MCF 10A (cell line): ENCODE results near the gene SIRPA. TPM values are rescaled to one million over a fixed set of nuclear protein-coding genes. Genes with fewer than 3 reads are reported as not detected.

Experiments
- BruUV-seq: library from RNA; stranded (reverse); fragments of 400-500 nt; replicated peaks from 2 replicates; lab custom pipeline; 2021; lab: Mats Ljungman, UMichigan
- CTCF ChIA-PET: fragments of 300-600 bp; sonication (Branson Sonifier 250); formaldehyde crosslinking; extraction: SDS; loops from one replicate; lab custom pipeline; 2021; ENCODE audit warnings: antibody characterized with exemption, inconsistent platforms; lab: Yijun Ruan, JAX
- POLR2A ChIA-PET: fragments of 300-600, 350-650 bp; sonication (Branson Sonifier 250); formaldehyde crosslinking; extraction: SDS; loops from one replicate; lab custom pipeline; 2020; ENCODE audit warnings: antibody characterized with exemption, inconsistent platforms; lab: Yijun Ruan, JAX
- DNase-seq: peaks from one replicate; pipeline ENCODE4 v3.0.0-alpha.2; 2018; ENCODE audit not compliant: unreplicated experiment
- H3K27ac Mint-ChIP-seq: one replicate; pipeline ENCODE4 v1.8.0; 2022; ENCODE audit warnings: mild to moderate bottlenecking, low read depth, mixed read lengths; ENCODE audit not compliant: unreplicated experiment
- H3K27me3 Mint-ChIP-seq: one replicate; pipeline ENCODE4 v1.8.0; 2022; ENCODE audit warnings: mixed read lengths; ENCODE audit not compliant: insufficient read depth, unreplicated experiment
- H3K36me3 Mint-ChIP-seq: one replicate; pipeline ENCODE4 v1.8.0; 2022; ENCODE audit warnings: mild to moderate bottlenecking, moderate library complexity, mixed read lengths; ENCODE audit not compliant: insufficient read depth, unreplicated experiment
- H3K4me1 Mint-ChIP-seq: one replicate; pipeline ENCODE4 v1.8.0; 2022; ENCODE audit warnings: mixed read lengths; ENCODE audit not compliant: insufficient read depth, unreplicated experiment
- H3K4me3 Mint-ChIP-seq: one replicate; pipeline ENCODE4 v1.8.0; 2022; ENCODE audit warnings: mild to moderate bottlenecking, moderate library complexity, mixed read lengths; ENCODE audit not compliant: unreplicated experiment
- H3K9me3 Mint-ChIP-seq: one replicate; pipeline ENCODE4 v1.8.0; 2022; ENCODE audit warnings: mixed read lengths; ENCODE audit not compliant: unreplicated experiment
- CTCF ChIP-seq: fragments of 200-600 bp; IDR thresholded peaks from one replicate; pipeline ENCODE4 v1.8.0; 2022; ENCODE audit warnings: antibody characterized with exemption, mild to moderate bottlenecking; ENCODE audit not compliant: unreplicated experiment
- intact Hi-C: fragments of 100-400 bp; cut with micrococcal nuclease; formaldehyde crosslinking; loops from 2 replicates; pipeline ENCODE4 v1.14.1; 2022
- total RNA-seq: library from RNA; stranded (reverse); gene quantifications from 2 replicates; pipeline ENCODE4 v1.2.3, GENCODE V29; 2022

SIRPA gene
- total RNA-seq, 1 experiment from 2014 or later = 18.0 TPM

DNA sequence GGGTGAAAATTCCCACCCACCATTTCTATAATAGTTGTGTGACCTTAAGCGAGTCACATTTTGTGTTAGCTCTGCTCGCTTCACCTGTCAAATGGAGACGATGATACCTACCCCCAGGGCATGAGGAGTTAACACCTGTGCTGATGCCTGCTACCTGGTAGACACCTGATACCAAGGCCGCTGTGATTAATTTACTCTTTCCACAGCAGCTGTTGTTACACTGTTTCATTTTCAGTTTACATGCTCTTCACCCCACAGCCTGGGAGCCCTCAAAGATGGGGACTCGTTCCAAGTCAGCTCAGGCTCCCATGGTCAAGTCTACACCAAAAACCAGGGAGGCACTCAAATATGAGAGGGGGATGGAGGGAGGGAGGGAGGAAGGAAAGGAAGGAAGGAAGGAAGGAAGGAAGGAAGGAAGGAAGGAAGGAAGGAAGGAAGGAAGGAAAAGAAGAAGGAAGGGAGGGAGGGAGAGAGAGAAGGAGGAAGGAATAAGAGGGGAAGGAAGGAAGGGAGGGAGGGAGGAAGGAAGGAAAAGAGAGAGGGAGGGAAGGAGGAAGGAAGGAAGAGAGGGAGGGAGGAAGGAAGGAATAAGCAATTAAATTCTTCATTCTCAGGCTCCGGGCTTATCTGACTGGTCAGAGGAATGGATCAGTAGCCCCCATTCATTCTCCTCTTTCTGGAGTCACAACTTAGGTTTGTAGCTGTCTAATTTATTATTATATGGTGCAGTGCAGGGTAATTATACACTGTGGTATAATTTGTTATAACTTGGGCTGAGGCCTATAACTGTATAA is 57.7 kb downstream of the SIRPA start:
- Mint-ChIP-seq H3K27me3 (no peaks in the 10 kb centered on the region), H3K9me3 (no peaks in the 10 kb centered on the region), H3K4me3 (no peak overlapping the region), H3K27ac (no peak overlapping the region), H3K36me3 (no peaks in the 10 kb centered on the region), H3K4me1 (no peaks in the 10 kb centered on the region)
- no peak for TF ChIP-seq CTCF
- ChIA-PET POLR2A (interaction anchor here (1.3 to 1.7 kb wide), 3 partner anchors 9 to 150 kb away, joined by 3 to 8 read pairs (median 6); no protein-coding TSS in a partner anchor), CTCF (interaction anchor here (0.8 to 2.7 kb wide), 5 partner anchors 9 to 567 kb away, joined by 3 to 20 read pairs (median 5); no protein-coding TSS in a partner anchor)
- BruUV-seq = no TSS peak
- DNase-seq = no peak
- intact Hi-C loops = no loop called here

- Mint-ChIP-seq H3K9me3 (no peaks in the 10 kb centered on the region), H3K27ac (no peak overlapping the region), H3K4me3 (no peak overlapping the region), H3K27me3 (no peaks in the 10 kb centered on the region), H3K36me3 (no peaks in the 10 kb centered on the region), H3K4me1 (no peaks in the 10 kb centered on the region)
- ChIA-PET CTCF (interaction anchor here (0.7 to 2.7 kb wide), 5 partner anchors 11 to 220 kb away, joined by 3 to 20 read pairs (median 4); no protein-coding TSS in a partner anchor), POLR2A (no interaction called here)
- BruUV-seq = no TSS peak
- TF ChIP-seq CTCF = no peak
- DNase-seq = no peak
- intact Hi-C loops = no loop called here
Observed at GRCh38 chr20:1953621-1954020, 58.4 kb downstream of the SIRPA start.

GRCh38 chr20:1955217-1955616 is 60.0 kb downstream of the SIRPA start:
- ChIA-PET POLR2A (interaction anchor here (0.9 to 1.2 kb wide), 2 partner anchors 10 to 19 kb away, joined by 4 read pairs; no protein-coding TSS in a partner anchor), CTCF (interaction anchor here (1.0 to 2.3 kb wide), 5 partner anchors 10 to 59 kb away, joined by 3 to 15 read pairs (median 3); no protein-coding TSS in a partner anchor)
- Mint-ChIP-seq H3K36me3 (no peaks in the 10 kb centered on the region), H3K27me3 (no peaks in the 10 kb centered on the region), H3K4me1 (no peaks in the 10 kb centered on the region), H3K27ac (no peak overlapping the region), H3K9me3 (no peaks in the 10 kb centered on the region), H3K4me3 (no peak overlapping the region)
- BruUV-seq = no TSS peak
- intact Hi-C loops = no loop called here
- TF ChIP-seq CTCF = no peak
- DNase-seq = no peak

DNA sequence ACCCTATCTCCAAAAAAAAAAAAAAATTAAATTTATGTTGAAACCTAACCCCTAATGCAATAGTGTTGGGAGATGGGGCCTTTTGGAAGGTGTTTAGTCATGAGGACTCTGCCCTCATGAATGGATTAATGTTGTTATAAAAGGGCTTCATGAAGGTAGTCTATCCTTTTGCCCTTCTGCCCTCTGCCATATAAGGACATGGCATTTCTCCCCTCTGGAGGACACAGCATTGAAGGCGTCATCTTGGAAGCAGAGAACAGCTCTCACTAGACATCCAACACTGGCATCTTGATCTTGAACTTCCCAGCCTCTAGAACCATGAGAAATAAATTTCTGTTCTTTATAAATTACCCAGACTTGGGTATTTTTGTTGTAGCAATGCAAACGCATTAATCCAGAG is 63.2 kb downstream of the SIRPA start:
- CTCF ChIA-PET = interaction anchor here (0.7 to 2.0 kb wide), 5 partner anchors 24 to 214 kb away, joined by 3 to 12 read pairs (median 4); no protein-coding TSS in a partner anchor
- intact Hi-C loops = no loop called here
- Mint-ChIP-seq H3K27me3 (peaks cover 22% of the 10 kb centered on the region), H3K36me3 (no peaks in the 10 kb centered on the region), H3K27ac (no peak overlapping the region), H3K4me1 (no peaks in the 10 kb centered on the region), H3K9me3 (no peaks in the 10 kb centered on the region), H3K4me3 (no peak overlapping the region)
- no peak for TF ChIP-seq CTCF
- BruUV-seq = no TSS peak
- POLR2A ChIA-PET = interaction anchor here (1.2 to 1.6 kb wide), 3 partner anchors 9 to 24 kb away, joined by 3 to 5 read pairs (median 4); no protein-coding TSS in a partner anchor
- DNase-seq = no peak
